A673 (cell line): Measurements from ENCODE around the gene ARHGAP15. TPM values are rescaled to one million over a fixed set of nuclear protein-coding genes. Genes with fewer than 3 reads are reported as not detected.

Source experiments
- BruUV-seq: library from RNA; stranded (reverse); fragments of 400-500 nt; replicated peaks from 2 replicates; lab custom pipeline; 2021; lab: Mats Ljungman, UMichigan
- CTCF ChIA-PET: fragments of 300-600 bp; sonication (Branson Sonifier 250); formaldehyde crosslinking; loops from one replicate; lab custom pipeline; 2022; ENCODE audit warnings: antibody characterized with exemption; lab: Charles Lee
- POLR2A ChIA-PET: fragments of 300-600 bp; sonication (Branson Sonifier 250); formaldehyde crosslinking; loops from one replicate; lab custom pipeline; 2022; ENCODE audit warnings: antibody characterized with exemption; ENCODE audit not compliant: low non-redundant PET; lab: Charles Lee
- DNase-seq: peaks from one replicate; pipeline ENCODE4 v3.0.0-alpha.2; 2015; ENCODE audit warnings: low spot score
- H3K27ac ChIP-seq: fragments of 200-600 bp; sonication (generic); 2 replicates; pipeline ENCODE4 v1.5.1; 2016; ENCODE audit warnings: mixed run types, low read depth, mild to moderate bottlenecking, mixed read lengths, antibody characterized with exemption, low read length; ENCODE audit not compliant: poor library complexity, severe bottlenecking
- H3K27me3 ChIP-seq: fragments of 200-600 bp; sonication (generic); replicated peaks from 2 replicates; pipeline ENCODE4 v1.6.1; 2017; ENCODE audit warnings: mixed run types, low read depth, mild to moderate bottlenecking, mixed read lengths, antibody characterized with exemption, low read length; ENCODE audit not compliant: insufficient read depth, poor library complexity
- H3K36me3 ChIP-seq: fragments of 200-600 bp; sonication (generic); 2 replicates; pipeline ENCODE4 v1.6.1; 2016; ENCODE audit warnings: mixed run types, mild to moderate bottlenecking, mixed read lengths, antibody characterized with exemption, low read length; ENCODE audit not compliant: insufficient read depth, poor library complexity, severe bottlenecking
- H3K4me1 ChIP-seq: fragments of 200-600 bp; sonication (generic); 2 replicates; pipeline ENCODE4 v1.6.1; 2017; ENCODE audit warnings: mixed run types, mild to moderate bottlenecking, mixed read lengths, antibody characterized with exemption, low read length; ENCODE audit not compliant: insufficient read depth, poor library complexity, severe bottlenecking
- H3K4me3 ChIP-seq: fragments of 200-600 bp; sonication (generic); 2 replicates; pipeline ENCODE4 v1.5.1; 2016; ENCODE audit warnings: low read depth, mixed run types, mild to moderate bottlenecking, mixed read lengths, low read length; ENCODE audit not compliant: poor library complexity, severe bottlenecking
- H3K9me3 ChIP-seq: fragments of 200-600 bp; sonication (generic); 2 replicates; pipeline ENCODE4 v1.6.1; 2016; ENCODE audit warnings: mixed run types, low read depth, mild to moderate bottlenecking, mixed read lengths, antibody characterized with exemption, low read length; ENCODE audit not compliant: poor library complexity, severe bottlenecking
- EZH2 ChIP-seq: fragments of 200-600 bp; sonication (generic); IDR thresholded peaks from 2 replicates; pipeline ENCODE4 v1.6.1; 2017; ENCODE audit warnings: borderline replicate concordance, low read depth, mild to moderate bottlenecking, mixed read lengths, antibody characterized with exemption, low read length; ENCODE audit not compliant: poor library complexity, severe bottlenecking
- intact Hi-C: fragments of 100-400 bp; cut with micrococcal nuclease; formaldehyde crosslinking; loops from one replicate; pipeline ENCODE4 v1.10.0; 2022; ENCODE audit not compliant: unreplicated experiment
- total RNA-seq: library from RNA; stranded (reverse); gene quantifications from 2 replicates; pipeline ENCODE4 v1.2.3, GENCODE V29; 2021
- TF ChIP-seq, protein P1 (sequence below): fragments of 300-800, 200-600 bp; sonication (generic); conservative IDR thresholded peaks from 2 replicates; pipeline ENCODE4 v1.5.1; 2017; ENCODE audit warnings: low read depth, mild to moderate bottlenecking, antibody characterized with exemption, low read length, moderate library complexity, mixed read lengths

The ARHGAP15 gene
- total RNA-seq, 1 experiment from 2014 or later: not detected

DNA sequence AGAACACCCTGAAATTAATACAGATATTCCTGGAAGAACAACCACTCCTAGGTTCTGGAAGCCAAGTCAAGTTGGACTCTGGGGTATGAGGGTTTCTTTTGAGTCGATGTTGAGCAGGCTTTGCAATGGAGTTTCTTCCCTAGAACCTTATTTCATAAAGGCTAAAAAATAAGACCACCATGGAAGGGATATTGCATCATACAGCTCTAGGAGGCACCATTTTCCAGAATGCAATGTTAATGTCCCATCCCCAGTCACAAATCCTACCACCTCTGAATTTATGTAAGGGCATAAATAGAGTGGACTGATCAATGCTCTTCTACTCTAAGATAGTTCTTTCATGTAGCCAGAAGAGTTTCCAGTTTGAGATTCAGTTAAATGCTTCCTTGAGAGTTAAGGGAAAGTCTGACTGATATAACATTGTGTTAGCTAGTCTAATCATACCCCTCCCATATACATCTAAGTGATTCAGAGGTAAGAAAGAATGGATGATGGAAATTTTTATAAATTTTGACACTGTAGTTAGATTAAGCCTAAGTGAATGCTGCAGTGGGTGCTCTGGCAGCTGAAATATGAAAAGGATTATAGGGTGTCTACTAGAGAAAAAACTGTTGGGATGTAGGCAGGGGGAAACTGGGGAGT is 22.0 kb downstream of the ARHGAP15 start:
- intact Hi-C loops: no loop called here
- no peak for DNase-seq
- H3K36me3 ChIP-seq: no peaks in the 10 kb centered on the region
- TF ChIP-seq, protein P1, sequence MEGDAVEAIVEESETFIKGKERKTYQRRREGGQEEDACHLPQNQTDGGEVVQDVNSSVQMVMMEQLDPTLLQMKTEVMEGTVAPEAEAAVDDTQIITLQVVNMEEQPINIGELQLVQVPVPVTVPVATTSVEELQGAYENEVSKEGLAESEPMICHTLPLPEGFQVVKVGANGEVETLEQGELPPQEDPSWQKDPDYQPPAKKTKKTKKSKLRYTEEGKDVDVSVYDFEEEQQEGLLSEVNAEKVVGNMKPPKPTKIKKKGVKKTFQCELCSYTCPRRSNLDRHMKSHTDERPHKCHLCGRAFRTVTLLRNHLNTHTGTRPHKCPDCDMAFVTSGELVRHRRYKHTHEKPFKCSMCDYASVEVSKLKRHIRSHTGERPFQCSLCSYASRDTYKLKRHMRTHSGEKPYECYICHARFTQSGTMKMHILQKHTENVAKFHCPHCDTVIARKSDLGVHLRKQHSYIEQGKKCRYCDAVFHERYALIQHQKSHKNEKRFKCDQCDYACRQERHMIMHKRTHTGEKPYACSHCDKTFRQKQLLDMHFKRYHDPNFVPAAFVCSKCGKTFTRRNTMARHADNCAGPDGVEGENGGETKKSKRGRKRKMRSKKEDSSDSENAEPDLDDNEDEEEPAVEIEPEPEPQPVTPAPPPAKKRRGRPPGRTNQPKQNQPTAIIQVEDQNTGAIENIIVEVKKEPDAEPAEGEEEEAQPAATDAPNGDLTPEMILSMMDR: no peak
- no peak for TF ChIP-seq EZH2
- H3K4me1 ChIP-seq: no peaks in the 10 kb centered on the region
- ChIA-PET POLR2A (no interaction called here), CTCF (no interaction called here)
- no peaks in the 10 kb centered on the region for H3K9me3 ChIP-seq
- peaks cover 10% of the 10 kb centered on the region for H3K27me3 ChIP-seq
- H3K27ac ChIP-seq: no peak overlapping the region
- BruUV-seq: no TSS peak
- no peak overlapping the region for H3K4me3 ChIP-seq

- H3K4me3 ChIP-seq: no peak overlapping the region
- no peak overlapping the region for H3K27ac ChIP-seq
- peaks cover 15% of the 10 kb centered on the region for H3K27me3 ChIP-seq
- TF ChIP-seq, protein P1: no peak
- no peak for TF ChIP-seq EZH2
- CTCF ChIA-PET: no interaction called here
- no TSS peak for BruUV-seq
- POLR2A ChIA-PET: no interaction called here
- intact Hi-C loops: no loop called here
- no peaks in the 10 kb centered on the region for H3K36me3 ChIP-seq
- no peaks in the 10 kb centered on the region for H3K4me1 ChIP-seq
- DNase-seq: no peak
- no peaks in the 10 kb centered on the region for H3K9me3 ChIP-seq
Observed at GRCh38 chr2:143152219-143152618, 23.0 kb downstream of the ARHGAP15 start.

DNA sequence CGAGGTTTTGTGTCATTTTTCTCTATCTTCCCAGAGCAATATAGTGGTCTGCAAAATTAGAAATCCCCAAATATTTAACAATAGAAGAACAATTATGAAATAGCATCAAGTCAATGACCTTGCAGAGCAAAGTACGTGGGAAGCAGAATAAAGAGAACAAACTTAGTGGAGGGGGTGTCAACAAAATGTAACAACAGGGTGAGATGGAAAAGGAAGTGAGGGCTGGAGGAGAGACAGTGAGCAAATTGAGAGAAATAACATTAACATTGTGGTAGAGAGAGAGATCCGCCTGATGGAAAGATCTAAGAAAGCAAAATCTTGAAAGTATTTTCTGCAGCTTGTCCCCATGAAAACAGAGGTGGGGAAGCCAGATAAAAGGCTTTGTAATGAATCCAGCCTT is 23.4 kb downstream of the ARHGAP15 start:
- intact Hi-C loops: no loop called here
- Histone ChIP-seq H3K27ac (no peak overlapping the region), H3K4me1 (no peaks in the 10 kb centered on the region), H3K36me3 (no peaks in the 10 kb centered on the region), H3K4me3 (no peak overlapping the region), H3K9me3 (no peaks in the 10 kb centered on the region), H3K27me3 (peaks cover 15% of the 10 kb centered on the region)
- no peak for DNase-seq
- BruUV-seq: no TSS peak
- POLR2A ChIA-PET: no interaction called here
- TF ChIP-seq, protein P1: no peak
- TF ChIP-seq EZH2: no peak
- CTCF ChIA-PET: no interaction called here
